GM12872 (cell line): Measurements from ENCODE around the gene FCAR.

ENCODE experiments used
- CTCF ChIP-seq: IDR thresholded peaks from 3 replicates; pipeline ENCODE4 v1.5.1; 2011; ENCODE audit warnings: low read depth, mild to moderate bottlenecking, low read length, moderate library complexity; ENCODE audit not compliant: insufficient read depth

The FCAR gene

DNA sequence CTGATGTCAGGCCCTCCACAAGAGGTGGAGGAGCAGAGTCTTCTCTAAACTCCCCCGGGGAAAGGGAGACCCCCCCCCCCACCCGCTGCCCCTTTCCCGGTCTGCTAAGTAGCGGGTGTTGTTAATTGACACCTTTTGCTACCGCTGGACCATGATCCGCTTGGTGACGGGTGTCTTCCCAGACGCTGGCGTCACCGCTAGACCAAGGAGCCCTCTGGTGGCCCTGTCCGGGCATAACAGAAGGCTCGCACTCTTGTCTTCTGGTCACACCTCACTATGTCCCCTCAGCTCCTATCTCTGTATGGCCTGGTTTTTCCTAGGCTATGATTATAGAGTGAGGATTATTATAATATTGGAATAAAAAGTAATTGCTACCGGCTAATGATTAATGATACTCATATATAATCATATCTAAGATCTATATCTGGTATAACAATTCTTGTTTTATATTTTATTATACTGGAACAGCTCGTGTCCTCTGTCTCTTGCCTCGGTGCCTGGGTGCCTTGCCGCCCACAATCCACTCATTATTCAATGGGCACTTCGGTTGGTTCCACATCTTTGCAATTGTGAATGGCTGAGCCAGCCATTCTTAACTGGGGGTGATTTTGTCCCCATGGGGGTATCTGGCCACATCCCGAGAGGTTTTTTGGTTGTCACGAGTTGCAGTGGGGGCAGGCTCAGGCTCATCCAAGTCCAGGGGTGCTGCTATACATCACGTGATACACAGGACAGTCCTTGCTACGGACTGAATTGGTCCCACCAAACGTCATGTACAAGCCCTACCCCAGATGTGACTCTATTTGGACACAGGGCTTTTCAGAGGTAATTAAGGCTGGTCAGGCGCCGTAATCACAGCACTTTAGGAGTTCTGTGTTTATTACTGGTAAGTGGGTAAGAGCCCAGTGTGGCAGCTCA lies 45.9 kb downstream of the FCAR start:
- TF ChIP-seq CTCF: peak; percentile 31; the same call in 2 of the 3 replicates

DNA sequence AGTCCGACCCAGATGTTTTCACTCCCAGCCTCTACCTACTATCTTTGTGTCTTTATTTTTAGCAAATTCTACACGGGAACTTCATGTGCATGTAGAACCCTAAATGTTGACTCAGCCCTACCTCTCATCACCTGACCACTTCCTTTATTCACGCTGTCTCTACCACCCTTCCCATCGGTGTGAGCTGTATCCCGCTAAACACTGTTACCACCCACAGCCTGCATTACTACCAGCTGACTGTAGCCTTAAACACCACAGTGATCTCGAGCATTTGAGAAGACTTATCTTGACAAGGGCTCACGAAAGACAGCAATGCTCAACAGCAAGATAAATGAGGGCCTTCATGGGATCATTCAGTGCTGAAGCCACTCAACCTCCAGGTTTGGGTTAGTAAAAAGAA lies 47.0 kb downstream of the FCAR start:
- no peak for TF ChIP-seq CTCF

- no peak for TF ChIP-seq CTCF
Observed at GRCh38 chr19:54923276-54923675, 49.2 kb downstream of the FCAR start.

GRCh38 chr19:54928299-54928698 lies 54.3 kb downstream of the FCAR start:
- TF ChIP-seq CTCF: no peak

- no peak for TF ChIP-seq CTCF
Observed at GRCh38 chr19:54937926-54938325, 63.9 kb downstream of the FCAR start.

DNA sequence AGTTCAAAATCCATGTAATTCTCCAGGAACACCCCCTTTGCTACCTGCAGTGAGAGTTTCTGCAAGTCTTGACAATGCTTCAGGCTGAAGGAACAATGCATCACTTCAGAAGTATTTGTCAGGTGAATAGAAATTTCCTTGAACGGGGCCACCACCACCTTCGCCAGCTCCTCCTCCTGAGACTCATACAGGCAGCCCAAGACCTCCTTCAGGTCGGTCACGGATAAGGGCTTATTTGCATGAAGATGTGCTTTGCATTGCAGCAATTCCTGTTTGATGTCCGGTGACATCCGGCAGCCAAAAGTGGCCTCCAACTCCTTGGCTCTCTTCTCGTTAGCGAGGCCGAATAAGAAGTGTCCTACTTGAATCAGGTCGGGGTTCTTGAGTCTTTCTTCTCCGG lies 64.9 kb downstream of the FCAR start:
- no peak for TF ChIP-seq CTCF
